ENCODE measurements around the gene IL4.

The IL4 gene

DNA sequence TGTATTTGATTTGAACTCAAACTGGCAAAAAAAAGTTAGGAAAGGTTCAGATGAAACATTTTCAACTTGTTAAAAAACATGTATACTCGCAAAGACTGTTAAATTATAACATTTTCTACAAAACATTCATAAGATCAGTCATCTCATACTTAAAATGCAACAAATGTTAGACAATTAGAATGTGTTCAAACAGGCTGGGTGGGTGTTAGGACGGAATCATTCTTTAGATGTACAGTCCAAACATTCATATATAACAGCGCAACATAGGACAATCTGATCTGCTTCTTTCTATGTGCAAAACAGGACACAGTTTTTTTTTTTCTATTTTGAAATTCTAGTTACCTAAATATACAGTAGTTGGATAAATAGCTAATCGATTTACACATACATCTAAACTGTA is 22.2 kb downstream of the IL4 start:
- no peak for DNase-seq (ENCODE audit: low read depth)

DNA sequence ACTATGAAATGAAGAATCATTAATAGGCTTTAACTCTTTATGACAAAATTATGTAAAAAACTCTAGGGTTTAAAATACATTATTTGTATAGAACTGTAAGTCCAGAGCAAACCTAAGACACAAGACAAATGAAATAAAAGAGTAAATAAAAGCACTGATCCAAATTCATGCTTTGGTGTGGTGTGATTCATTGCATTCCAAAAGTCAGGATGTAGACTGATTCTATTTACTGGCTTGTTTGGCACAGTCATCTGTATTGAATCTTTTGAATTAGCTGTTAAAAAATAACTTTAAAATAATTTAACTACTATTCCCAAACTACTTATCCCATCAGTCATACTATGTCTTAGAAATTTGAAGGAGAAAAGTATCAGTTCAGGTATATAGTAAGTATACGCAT is 31.1 kb downstream of the IL4 start:
- no peak for DNase-seq (ENCODE audit: low read depth)

DNA sequence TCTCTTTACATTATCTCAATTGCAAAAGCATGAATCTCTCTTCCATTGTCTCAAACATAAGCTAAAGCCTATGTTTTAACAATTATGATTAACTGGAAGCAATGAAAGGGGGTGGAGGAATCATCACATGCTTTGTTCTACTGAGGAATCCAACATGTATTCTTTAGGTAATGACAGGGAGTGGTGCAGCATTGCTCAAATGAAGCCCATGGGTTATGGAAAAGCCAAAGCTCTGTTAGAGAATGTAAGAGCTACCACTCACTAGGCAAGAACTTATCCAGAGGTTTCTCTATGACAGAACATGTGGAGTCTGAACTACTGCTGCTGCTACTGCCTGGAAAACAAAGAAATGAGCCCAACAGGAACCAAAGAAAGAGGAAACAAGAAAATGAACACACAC is 34.9 kb downstream of the IL4 start:
- DNase-seq (ENCODE audit: low read depth) = no peak

DNA sequence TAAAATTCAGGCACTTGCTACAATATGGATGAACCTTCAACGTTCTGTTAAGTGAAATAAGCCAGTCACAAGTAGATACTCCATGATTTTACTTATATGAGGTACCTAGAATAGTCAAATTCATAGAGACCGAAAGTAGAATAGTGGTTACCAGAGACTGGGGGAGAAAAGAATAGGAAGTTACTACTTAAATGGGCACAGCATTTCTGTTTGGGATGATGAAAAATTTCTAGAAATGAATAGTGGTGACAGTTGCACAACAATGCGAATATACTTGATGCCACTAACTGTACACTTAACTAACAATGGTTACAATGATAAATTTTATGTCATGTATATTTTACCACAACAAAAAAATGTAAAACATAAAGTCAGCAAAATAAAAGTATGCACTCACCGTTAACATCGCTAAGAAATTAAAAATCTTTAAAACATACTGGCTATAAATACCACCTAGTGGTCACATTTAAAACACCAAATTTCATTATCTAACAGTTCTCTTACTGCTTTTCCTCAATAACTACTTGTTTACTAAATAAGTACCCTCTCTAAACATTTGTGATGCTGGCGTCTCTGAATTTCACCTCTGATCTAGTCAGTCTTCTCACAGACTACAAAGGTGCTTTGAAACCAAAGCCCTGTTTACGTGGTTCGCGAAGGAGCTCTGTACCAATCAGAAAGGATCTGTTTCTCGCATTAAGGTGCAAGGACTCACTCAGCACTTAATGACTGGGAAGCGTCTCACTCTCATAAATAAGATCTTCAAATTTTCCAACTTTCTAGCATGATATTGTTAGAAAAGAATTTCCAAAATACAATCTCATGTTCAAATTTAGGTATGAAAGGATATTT is 40.9 kb downstream of the IL4 start:
- no peak for DNase-seq (ENCODE audit: low read depth)

DNA sequence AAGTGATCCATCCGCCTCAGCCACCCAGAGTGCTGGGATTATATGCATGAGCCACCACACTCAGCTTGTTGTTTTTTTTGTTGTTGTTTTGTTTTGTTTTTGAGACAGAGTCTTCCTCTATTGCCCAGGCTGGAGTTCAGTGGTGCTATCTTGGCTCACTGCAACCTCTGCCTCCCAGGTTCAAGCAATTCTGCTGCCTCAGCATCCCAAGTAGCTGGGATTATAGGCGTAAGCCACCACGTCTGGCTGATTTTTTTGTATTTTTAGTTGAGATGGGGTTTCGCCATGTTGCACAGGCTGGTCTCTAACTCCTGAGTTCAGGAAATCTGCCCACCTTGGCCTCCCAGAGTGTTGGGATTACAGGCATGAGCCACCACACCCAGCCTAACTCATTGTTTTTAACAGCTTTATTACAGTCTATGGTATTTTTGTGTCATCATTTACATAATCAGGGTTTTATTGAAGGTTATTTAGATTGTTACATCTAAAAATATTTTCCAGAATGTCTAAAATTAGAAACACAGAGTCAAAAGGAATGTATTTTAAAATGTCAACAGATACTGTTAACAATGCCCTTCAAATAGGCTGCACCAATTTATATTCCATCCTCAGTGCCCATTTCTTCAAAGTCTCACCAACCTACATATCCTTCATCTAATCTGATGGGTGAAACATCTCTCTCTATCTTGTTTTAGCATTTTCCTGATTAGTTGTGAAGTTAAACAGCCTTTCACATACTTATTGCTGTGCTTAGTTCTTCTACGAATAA is 44.9 kb downstream of the IL4 start:
- DNase-seq (ENCODE audit: low read depth) = no peak

DNA sequence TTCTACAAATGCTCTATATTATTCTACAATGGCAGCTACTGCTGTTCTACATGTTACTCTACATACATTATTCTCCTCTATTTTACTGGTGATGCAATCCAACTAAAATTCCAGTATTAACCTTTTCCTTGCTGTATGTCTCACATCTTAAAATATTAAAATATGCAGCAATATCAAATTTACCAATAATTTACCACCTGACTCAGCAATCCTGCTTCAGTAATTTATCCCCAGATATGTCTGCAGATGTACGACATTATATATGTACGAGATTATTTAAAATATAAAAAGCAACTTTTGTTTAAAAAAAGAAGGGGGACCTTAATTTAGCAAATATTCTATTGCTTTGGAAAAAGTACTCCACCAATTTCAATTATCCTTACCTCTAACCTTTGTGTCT is 52.0 kb downstream of the IL4 start:
- no peak for DNase-seq (ENCODE audit: low read depth)

DNA sequence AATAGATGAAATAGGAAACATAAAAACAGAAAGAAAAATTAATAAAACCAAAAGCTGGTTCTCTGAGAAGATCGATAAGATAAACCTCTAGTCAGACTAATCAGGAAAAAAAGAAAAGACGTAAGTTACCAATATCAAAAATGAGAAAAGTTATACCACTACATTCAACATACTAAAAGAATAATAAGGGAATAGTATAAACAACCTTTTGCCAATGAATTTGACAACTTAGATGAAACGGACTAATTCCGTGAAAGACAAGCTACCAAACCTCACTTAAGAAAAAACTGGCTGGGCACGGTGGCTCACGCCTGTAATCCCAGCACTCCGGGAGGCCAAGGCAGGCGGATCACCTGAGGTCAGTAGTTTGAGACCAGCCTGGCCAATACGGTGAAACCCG is 56.1 kb downstream of the IL4 start:
- no peak for DNase-seq (ENCODE audit: low read depth)
